ENCODE measurements around the gene CDH23. TPM values are rescaled to one million over a fixed set of nuclear protein-coding genes. Genes with fewer than 3 reads are reported as not detected.

Gene CDH23
- total and polyA plus RNA-seq, 7 donors, result 1.00 to 3.8 (median 1.9) TPM

GRCh38 chr10:71665456-71665855 lies 268.7 kb downstream of the CDH23 start:
- intact Hi-C loops (cut with DNase I), result no loop called here
- Histone ChIP-seq H3K36me3 (ENCODE audit: insufficient read depth in 1 of 2, low read depth in 1 of 2) (no peaks in the 10 kb centered on the region), H3K9me3 (no peaks in the 10 kb centered on the region), H3K4me3 (no peak overlapping the region), H3K4me1 (no peaks in the 10 kb centered on the region), H3K27ac (no peak overlapping the region), H3K27me3 (ENCODE audit: insufficient read depth in 3 of 3, low read length in 2 of 3) (no peaks in the 10 kb centered on the region)
- TF ChIP-seq, protein P1, sequence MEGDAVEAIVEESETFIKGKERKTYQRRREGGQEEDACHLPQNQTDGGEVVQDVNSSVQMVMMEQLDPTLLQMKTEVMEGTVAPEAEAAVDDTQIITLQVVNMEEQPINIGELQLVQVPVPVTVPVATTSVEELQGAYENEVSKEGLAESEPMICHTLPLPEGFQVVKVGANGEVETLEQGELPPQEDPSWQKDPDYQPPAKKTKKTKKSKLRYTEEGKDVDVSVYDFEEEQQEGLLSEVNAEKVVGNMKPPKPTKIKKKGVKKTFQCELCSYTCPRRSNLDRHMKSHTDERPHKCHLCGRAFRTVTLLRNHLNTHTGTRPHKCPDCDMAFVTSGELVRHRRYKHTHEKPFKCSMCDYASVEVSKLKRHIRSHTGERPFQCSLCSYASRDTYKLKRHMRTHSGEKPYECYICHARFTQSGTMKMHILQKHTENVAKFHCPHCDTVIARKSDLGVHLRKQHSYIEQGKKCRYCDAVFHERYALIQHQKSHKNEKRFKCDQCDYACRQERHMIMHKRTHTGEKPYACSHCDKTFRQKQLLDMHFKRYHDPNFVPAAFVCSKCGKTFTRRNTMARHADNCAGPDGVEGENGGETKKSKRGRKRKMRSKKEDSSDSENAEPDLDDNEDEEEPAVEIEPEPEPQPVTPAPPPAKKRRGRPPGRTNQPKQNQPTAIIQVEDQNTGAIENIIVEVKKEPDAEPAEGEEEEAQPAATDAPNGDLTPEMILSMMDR (IDR thresholded peaks at IDR 0.05), result no peak
- no peak for ATAC-seq
- no peak for DNase-seq
- WGBS, 3 donors, result 74 to 85% (median 76%) methylated on average over 9 of the region's 9 CpGs

- Histone ChIP-seq H3K4me3 (no peak overlapping the region), H3K9me3 (no peaks in the 10 kb centered on the region), H3K27me3 (ENCODE audit: insufficient read depth in 3 of 3, low read length in 2 of 3) (no peaks in the 10 kb centered on the region), H3K27ac (no peak overlapping the region), H3K36me3 (ENCODE audit: insufficient read depth in 1 of 2, low read depth in 1 of 2) (no peaks in the 10 kb centered on the region), H3K4me1 (no peaks in the 10 kb centered on the region)
- TF ChIP-seq, protein P1 (IDR thresholded peaks at IDR 0.05), result no peak
- intact Hi-C loops (cut with DNase I), result no loop called here
- DNase-seq (no peak), ATAC-seq (no peak)
- 76 to 85% (median 79%) methylated on average over 18 of the region's 18 CpGs for WGBS, 3 donors
Measured at GRCh38 chr10:71666639-71667386, 270.1 kb downstream of the CDH23 start.

- 50 to 57% (median 56%) methylated on average over 5 of the region's 5 CpGs for WGBS, 3 donors
- no peaks in the 10 kb centered on the region for H3K27me3 ChIP-seq (ENCODE audit: insufficient read depth in 3 of 3, low read length in 2 of 3)
- H3K9me3 ChIP-seq, result no peaks in the 10 kb centered on the region
- intact Hi-C loops (cut with DNase I), result no loop called here
- no peak overlapping the region for H3K4me3 ChIP-seq
- no peak for ATAC-seq
- no peak overlapping the region for H3K27ac ChIP-seq
- H3K36me3 ChIP-seq (ENCODE audit: insufficient read depth in 1 of 2, low read depth in 1 of 2), result no peaks in the 10 kb centered on the region
- no peaks in the 10 kb centered on the region for H3K4me1 ChIP-seq
- no peak for DNase-seq
- TF ChIP-seq, protein P1 (IDR thresholded peaks at IDR 0.05), result no peak
Measured at GRCh38 chr10:71667387-71667752, 270.6 kb downstream of the CDH23 start.

DNA sequence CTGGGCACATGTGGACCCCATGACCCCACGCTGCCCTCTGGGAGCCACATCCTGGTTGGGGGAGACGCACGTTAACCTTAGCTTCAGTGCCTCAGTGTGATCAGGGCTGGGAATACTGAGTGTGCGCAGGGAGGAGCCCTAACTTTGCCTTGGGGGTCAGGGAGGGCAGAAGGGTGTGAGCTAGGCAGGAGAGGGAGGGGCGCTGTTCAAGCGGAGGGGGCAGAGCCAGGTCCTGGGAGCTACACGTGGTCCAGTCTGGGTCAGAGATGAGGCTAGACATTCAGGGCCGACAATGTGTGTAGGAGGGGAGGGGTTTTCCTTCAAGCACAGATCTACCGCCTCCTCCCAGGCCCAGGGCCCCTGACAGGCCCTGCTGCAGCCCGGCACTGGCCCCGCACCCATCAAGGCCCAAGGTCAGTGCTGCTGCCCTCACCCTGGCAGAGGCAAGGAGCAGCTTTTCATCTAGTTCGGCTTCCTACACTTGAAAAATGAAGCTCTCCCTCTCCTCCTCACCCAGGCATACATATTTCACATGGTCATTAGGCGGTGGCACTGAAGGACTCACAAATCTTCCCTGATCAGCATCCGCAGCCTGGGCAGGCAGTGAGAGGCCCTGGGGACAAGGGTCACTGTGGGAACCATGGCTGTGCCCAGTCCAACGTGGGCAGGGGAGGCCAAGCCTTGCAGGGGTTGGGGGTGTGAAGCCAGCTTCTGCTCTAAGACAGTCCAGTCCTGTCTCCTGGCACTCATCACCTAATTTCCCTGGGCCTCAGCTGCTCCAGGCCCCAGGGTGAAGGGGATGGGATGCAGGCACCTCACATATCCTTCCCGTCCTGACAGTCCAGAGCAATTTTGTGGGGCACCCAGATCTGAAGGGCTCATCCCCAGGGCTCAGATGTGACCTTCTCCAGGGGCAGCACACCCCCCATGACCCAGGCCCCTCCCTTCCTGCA lies 275.6 kb downstream of the CDH23 start:
- ATAC-seq, result no peak
- Histone ChIP-seq H3K9me3 (no peaks in the 10 kb centered on the region), H3K27me3 (ENCODE audit: insufficient read depth in 3 of 3, low read length in 2 of 3) (no peaks in the 10 kb centered on the region), H3K27ac (no peak overlapping the region), H3K36me3 (ENCODE audit: insufficient read depth in 1 of 2, low read depth in 1 of 2) (no peaks in the 10 kb centered on the region), H3K4me3 (no peak overlapping the region), H3K4me1 (no peaks in the 10 kb centered on the region)
- TF ChIP-seq, protein P1 (IDR thresholded peaks at IDR 0.05), result no peak
- no peak for DNase-seq
- intact Hi-C loops (cut with DNase I), result no loop called here
- 82 to 84% (median 83%) methylated on average over 16 of the region's 16 CpGs for WGBS, 3 donors

Data from psoas muscle (tissue), 8 donors.